DOHH2 (cell line): ENCODE data around the gene NDUFC2.

Experiments
- EZH2phosphoT487 ChIP-seq: fragments of 200-600 bp; sonication (generic); IDR thresholded peaks from 2 replicates; pipeline ENCODE4 v1.6.1; 2017; ENCODE audit warnings: borderline replicate concordance, mild to moderate bottlenecking, antibody characterized with exemption, low read length, moderate library complexity, mixed read lengths
- TF ChIP-seq, protein P1 (sequence below): fragments of 200-600 bp; sonication (generic); IDR thresholded peaks from one replicate; pipeline ENCODE4 v1.5.1; 2014; ENCODE audit warnings: antibody characterized with exemption, mild to moderate bottlenecking, low read depth, low read length; ENCODE audit not compliant: poor library complexity, severe bottlenecking

GRCh38 chr11:78111298-78111697 lies 31.6 kb upstream of the NDUFC2 start:
- TF ChIP-seq, protein P1, sequence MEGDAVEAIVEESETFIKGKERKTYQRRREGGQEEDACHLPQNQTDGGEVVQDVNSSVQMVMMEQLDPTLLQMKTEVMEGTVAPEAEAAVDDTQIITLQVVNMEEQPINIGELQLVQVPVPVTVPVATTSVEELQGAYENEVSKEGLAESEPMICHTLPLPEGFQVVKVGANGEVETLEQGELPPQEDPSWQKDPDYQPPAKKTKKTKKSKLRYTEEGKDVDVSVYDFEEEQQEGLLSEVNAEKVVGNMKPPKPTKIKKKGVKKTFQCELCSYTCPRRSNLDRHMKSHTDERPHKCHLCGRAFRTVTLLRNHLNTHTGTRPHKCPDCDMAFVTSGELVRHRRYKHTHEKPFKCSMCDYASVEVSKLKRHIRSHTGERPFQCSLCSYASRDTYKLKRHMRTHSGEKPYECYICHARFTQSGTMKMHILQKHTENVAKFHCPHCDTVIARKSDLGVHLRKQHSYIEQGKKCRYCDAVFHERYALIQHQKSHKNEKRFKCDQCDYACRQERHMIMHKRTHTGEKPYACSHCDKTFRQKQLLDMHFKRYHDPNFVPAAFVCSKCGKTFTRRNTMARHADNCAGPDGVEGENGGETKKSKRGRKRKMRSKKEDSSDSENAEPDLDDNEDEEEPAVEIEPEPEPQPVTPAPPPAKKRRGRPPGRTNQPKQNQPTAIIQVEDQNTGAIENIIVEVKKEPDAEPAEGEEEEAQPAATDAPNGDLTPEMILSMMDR = no peak
- TF ChIP-seq EZH2phosphoT487 = no peak
